HG03060 (cell line): ENCODE results near the gene CHRNG.

Source experiments
- ATAC-seq: cut with Tn5 transposase; IDR thresholded peaks from one replicate; pipeline ENCODE4 v1.9.1; 2021; ENCODE audit warnings: low read depth, moderate number of reproducible peaks; ENCODE audit not compliant: unreplicated experiment

Gene CHRNG

GRCh38 chr2:232539298-232540231 is at the start of gene CHRNG:
Gene CHRNG (plus strand): TSS chr2:232539692. CDS start chr2:232539748, 56 bp downstream.
- ATAC-seq, result no peak

GRCh38 chr2:232490221-232491138 is 49.0 kb upstream of the CHRNG start:
- no peak for ATAC-seq

GRCh38 chr2:232491139-232491780 is 48.2 kb upstream of the CHRNG start:
- ATAC-seq, result no peak

GRCh38 chr2:232492236-232492848 is 47.1 kb upstream of the CHRNG start:
- no peak for ATAC-seq

- no peak for ATAC-seq
Measured at GRCh38 chr2:232492963-232493700, 46.4 kb upstream of the CHRNG start.

GRCh38 chr2:232493701-232494474 is 45.6 kb upstream of the CHRNG start:
- ATAC-seq, result no peak

GRCh38 chr2:232494542-232494941 is 45.0 kb upstream of the CHRNG start:
- no peak for ATAC-seq

- no peak for ATAC-seq
Measured at GRCh38 chr2:232495292-232495691, 44.2 kb upstream of the CHRNG start.

- ATAC-seq, result no peak
Measured at GRCh38 chr2:232496501-232497270, 42.8 kb upstream of the CHRNG start.

- no peak for ATAC-seq
Measured at GRCh38 chr2:232497348-232497747, 42.1 kb upstream of the CHRNG start.

GRCh38 chr2:232498452-232498851 is 41.0 kb upstream of the CHRNG start:
- ATAC-seq, result no peak

GRCh38 chr2:232501331-232501771 is 38.1 kb upstream of the CHRNG start:
- no peak for ATAC-seq

GRCh38 chr2:232501794-232502390 is 37.6 kb upstream of the CHRNG start:
- no peak for ATAC-seq

- no peak for ATAC-seq
Measured at GRCh38 chr2:232502511-232502910, 37.0 kb upstream of the CHRNG start.

GRCh38 chr2:232502911-232503808 is 36.3 kb upstream of the CHRNG start:
- ATAC-seq, result no peak

GRCh38 chr2:232503809-232504323 is 35.6 kb upstream of the CHRNG start:
- ATAC-seq, result no peak
